ENCODE measurements around the gene PAFAH2.
"Not testable (repeated sequence)": the region's sequence is repeated elsewhere in the genome, so short reads cannot be mapped to it uniquely, and the experiment has no call there.

DNA sequence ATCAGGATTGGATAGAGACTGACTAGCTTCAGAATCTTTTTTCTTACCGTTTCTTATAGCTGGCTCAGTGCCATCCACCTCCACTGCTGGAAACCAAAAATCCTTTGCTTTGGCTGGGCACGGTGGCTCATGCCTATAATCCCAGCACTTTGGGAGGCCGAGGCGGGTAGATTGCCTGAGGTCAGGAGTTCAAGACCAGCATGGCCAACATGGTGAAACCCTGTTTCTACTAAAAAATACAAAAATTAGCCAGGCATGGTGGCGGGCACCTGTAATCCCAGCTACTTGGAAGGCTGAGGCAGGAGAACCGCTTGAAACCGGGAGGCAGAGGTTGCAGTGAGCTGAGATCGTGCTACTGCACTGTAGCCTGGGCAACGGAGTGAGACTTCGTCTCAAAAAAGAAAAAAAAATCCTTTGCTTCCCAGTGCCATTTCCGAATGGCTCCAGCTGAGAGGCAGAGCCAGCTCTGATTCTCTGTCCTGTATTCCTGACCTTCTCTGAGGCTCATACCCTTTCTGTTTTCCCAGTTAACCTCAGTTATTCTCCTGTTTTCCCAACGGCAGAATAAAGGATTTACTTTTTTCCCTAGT is 65.0 kb downstream of the PAFAH2 start:
- TF ChIP-seq, protein P1, sequence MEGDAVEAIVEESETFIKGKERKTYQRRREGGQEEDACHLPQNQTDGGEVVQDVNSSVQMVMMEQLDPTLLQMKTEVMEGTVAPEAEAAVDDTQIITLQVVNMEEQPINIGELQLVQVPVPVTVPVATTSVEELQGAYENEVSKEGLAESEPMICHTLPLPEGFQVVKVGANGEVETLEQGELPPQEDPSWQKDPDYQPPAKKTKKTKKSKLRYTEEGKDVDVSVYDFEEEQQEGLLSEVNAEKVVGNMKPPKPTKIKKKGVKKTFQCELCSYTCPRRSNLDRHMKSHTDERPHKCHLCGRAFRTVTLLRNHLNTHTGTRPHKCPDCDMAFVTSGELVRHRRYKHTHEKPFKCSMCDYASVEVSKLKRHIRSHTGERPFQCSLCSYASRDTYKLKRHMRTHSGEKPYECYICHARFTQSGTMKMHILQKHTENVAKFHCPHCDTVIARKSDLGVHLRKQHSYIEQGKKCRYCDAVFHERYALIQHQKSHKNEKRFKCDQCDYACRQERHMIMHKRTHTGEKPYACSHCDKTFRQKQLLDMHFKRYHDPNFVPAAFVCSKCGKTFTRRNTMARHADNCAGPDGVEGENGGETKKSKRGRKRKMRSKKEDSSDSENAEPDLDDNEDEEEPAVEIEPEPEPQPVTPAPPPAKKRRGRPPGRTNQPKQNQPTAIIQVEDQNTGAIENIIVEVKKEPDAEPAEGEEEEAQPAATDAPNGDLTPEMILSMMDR (conservative IDR thresholded peaks at IDR 0.05; ENCODE audit: low read depth, low read length) = not testable (repeated sequence)
- TF ChIP-seq EZH2 (IDR thresholded peaks at IDR 0.05; ENCODE audit: borderline replicate concordance, low read depth, low read length, poor library complexity, severe bottlenecking) = not testable (repeated sequence)

All from A673 (cell line).